Ammon's horn (tissue), 1 donor: ENCODE measurements around the gene AGAP3.

Source experiments
- DNase-seq: peaks from one replicate; pipeline ENCODE4 v3.0.0-alpha.2; 2016; ENCODE audit warnings: low spot score

The AGAP3 gene

DNA sequence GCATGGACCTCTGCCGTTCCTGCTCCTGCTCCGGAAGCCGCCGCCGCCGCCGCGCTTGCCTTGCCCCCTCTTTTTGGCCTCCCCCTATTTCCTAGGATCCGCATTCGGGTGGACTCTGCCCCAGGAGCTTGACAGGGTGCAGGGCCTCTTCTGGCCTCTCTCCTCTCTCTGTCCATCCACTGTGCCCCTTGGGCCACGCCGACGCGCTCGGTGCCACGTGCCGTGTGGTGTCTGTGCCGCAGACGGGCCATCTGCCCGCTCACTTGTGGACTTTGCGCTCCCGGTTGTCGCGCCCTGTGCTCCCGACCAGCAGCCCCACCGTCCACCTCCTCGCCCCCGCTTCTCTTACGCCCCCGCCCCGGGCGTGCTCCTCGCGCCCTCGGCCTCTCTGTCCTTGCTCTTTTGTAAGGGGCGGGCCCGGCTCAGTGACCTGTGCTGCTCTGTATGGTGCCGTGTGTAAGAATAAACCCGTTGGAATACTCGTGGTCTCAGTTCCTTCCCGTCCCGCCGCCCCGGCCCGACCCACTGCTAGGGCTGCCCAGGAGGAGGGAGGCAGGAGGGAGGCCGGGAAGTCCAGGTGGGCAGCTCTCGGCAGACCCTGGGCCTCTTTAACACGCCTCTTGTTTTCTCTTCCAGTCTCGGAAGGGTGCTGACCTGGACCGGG, 37.0 kb downstream of the AGAP3 start:
- no peak for DNase-seq

DNA sequence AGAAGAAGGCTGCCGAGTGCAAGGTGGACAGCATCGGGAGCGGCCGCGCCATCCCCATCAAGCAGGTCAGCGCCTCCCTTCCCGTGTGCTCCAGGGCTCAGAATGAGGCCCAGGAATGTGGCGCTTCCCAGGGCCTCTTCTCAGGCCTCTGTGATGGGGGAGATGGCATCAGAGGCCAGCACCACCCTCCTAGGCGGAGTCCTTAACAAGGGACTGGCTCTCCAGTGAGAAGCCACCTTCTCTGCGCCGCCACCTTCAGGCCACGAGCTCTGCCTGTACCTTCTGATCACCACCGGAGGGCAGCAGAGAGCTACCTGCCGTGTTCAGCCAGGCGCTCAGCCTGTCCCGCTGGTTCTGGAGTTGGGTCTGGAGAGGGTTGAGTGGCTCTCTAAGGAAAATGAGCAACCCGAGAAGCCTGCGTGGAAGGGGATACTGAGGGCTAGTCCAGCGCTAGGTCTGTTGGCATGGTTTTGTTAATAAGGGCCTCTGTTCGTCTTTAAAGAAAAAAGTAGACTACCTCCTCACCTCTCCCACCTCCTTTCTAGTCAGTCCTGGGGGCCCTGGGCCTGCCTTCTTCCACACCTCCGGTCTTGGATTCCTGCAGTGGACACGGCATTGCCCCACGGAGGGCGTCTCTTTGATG, 37.7 kb downstream of the AGAP3 start:
- peak; percentile 93 for DNase-seq

GRCh38 chr7:151124481-151124880, 38.2 kb downstream of the AGAP3 start:
- no peak for DNase-seq

- DNase-seq, result no peak
These were observed 38.7 kb downstream of the AGAP3 start for GRCh38 chr7:151124899-151125399.

- DNase-seq, result no peak
These were observed 39.2 kb downstream of the AGAP3 start for GRCh38 chr7:151125470-151125845.

- no peak for DNase-seq
These were observed 39.7 kb downstream of the AGAP3 start for GRCh38 chr7:151125846-151126481.

GRCh38 chr7:151126491-151127137, 40.3 kb downstream of the AGAP3 start:
- no peak for DNase-seq

DNA sequence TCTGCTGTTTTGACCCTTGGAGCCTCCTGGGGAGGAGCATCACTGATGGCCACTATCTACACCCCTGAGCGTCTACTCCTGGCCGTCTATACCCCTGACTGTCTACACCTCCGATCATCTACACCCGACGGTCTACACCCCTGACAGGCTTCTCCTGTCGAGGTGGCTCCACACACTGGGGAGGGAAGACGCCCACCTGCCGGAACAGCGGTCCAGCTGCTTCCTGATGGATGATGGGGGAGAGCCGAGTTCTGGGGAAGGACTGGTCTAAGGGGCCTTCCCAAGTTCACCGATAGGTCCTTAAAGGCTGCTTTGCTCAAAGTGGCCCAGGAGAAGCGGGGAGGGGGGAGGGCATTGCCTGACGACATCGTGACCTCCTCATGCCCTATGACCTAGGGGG, 41.9 kb downstream of the AGAP3 start:
- DNase-seq, result no peak

DNA sequence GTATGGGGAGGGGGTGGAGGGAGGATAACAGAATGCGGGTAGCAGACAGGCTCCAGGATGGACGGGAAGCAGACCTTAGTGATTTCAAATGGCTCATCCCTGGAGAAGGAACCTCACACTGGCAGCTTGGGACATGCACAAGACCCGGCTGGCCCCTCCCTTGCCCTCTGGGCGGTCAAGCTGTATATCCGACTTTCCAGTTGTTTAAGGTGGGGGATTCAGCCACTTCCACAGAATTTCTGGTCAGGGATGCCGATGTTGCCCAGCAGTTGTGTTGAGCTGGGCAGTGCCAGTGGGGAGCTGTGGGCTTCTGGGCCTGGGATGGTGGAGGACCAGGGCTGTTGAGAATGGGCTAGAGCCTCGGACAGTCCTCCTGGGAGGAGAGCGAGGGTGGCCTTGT, 42.4 kb downstream of the AGAP3 start:
- DNase-seq, result no peak

DNA sequence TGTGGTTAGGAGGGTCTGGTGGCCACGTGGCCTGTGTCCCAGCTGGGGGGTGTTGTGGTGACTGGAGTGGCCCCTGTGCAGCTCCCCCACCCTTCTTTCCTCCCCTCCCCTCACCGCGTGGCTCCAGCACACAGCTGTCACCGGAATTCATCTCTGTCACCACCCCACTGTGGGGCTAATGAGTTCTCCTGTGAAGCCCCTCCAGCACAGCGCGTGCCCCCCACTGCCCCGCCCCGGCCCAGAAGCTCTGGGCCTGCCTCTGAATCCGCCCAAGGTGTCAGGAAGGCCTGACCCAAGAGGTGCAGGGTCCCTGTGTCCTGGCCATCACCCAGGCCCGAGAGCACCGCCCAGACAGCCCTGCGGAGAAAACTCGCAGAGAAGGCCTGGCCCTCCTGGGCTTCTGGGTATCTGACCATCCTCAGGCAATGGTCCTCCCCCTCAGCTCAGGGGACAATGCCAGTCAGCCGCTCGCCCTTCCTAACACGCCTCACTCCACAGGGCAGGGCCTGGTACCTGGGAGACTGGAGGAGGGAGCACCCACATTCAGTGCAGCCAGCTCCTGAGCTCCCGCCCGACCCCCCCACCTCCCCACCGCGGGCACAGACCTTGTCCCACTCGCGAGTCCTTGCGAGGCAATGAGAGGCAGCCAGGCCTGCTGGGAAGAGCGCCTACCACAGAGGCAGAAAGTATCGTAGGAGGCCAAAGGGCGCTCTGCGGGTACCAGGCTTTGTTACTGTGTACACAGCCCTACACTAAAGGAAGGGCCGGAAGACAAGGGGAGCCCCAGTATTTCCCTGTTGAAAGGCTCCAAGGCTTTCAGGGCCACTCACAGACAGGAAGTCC, 43.1 kb downstream of the AGAP3 start:
- DNase-seq, result no peak

GRCh38 chr7:151129960-151130591, 43.8 kb downstream of the AGAP3 start:
- DNase-seq, result no peak

- no peak for DNase-seq
These were observed 44.5 kb downstream of the AGAP3 start for GRCh38 chr7:151130741-151131157.

GRCh38 chr7:151131224-151131591, 44.9 kb downstream of the AGAP3 start:
- no peak for DNase-seq

GRCh38 chr7:151131592-151132293, 45.5 kb downstream of the AGAP3 start:
- DNase-seq, result peak; percentile 93

DNA sequence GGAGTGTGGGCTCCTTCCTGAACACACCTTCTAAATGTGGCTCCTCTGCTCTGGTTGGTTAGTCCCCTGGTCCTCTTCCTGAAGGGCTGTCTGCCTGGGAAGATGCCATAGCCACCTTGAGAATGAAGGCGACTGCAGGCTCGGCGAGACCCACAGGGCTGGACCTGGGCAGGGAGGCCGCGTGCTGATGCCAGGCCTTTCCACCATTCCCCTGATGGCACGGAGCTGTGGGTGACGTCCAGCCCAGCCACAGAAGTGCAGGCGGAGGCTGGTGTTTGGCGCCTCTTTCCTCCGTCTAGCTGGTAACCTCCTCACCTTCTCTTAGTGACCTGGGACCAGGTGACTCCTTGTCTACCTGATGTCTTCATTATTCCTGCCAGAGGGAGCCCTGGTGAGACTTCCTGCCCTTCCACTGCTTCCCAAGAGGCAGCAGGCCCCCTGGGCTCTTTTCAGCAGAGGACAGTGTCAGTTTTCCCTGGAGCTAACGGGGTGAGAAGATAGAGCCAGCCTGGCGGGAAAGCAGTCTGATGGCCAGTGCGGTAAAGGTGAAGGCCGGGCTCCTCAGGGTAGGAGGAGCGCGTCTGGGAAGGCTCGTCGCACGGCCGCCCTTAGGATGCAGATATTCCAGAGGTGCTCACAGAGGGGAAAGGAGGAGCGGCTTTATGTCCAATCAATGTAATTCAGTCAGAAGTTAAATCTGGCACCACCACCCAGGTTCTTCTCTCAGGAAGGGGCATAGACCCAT, 46.4 kb downstream of the AGAP3 start:
- DNase-seq, result no peak

- DNase-seq, result no peak
These were observed 47.2 kb downstream of the AGAP3 start for GRCh38 chr7:151133266-151133985.

DNA sequence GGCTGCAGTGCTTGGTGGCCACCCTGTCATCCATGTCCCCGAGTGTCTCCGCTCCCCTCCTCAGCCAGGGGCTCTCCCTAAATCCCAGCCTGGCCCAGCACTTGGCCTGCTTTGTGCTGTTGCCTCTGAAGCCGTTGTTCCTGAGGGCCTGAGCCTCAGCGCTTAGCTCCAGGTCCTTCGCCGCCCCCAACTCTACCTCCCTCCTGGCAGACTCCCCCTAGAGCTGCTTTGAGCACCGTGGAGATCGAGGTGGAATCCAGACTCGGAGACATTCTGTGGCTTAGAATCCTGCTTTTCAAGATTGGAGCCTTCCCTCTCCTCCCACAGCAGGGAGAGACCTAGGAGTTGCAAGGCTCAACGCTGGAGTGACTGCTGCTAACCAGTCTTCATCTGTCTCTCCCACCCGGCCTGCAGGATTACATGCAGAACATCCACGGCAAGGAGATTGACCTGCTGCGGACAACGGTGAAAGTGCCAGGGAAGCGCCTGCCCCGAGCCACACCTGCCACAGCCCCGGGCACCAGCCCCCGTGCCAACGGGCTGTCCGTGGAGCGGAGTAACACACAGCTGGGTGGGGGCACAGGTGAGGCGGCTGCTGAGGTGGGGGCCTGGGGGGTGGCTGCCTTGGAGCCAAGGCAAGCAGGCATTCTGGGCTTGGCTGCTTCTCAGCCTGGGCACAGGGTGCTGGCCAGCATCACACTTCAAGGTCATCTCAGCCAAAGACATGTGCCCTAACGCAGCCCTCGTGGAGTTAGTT, 47.9 kb downstream of the AGAP3 start:
- DNase-seq, result no peak

DNA sequence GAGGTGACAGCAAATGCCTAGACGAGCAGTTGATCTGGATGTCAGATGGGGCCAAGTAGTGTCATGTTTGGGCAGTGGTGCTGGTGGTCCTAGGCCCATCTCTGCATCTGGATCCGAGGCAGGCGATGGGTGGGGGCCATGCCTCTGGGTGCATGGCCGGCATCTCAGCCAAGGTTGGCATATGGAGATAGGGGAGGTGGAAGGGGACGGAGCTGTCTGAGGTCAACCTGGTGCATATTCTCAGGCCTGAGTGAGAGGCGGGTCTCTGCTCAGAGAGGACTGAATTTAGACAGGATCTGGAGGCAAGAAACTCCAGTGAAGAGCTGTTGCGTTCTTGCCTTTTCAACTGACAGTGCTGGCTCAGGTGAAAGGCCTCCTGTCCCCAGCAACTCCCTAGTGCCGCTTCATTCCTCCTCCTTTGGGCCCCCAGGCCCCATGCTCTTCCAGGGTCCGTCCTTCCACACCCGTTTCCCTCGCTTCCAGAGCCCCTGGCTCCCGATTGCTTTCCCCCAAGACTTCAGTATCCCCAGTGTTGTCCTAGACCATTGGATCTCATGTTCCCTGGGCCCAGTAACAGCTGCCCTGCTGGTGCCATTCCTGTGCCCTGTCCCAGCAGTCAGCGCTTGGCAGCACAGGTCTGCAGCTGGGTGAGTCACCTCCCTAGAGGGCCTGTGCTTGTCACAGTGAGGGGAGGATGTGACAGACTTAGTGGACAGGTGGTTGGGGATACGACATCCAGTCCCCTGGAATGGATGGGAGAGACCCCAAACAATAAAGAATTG, 48.7 kb downstream of the AGAP3 start:
- no peak for DNase-seq
